ENCODE results near the gene CCDC82.

- TF ChIP-seq RCOR1 (IDR thresholded peaks at IDR 0.05; ENCODE audit: insufficient replicate concordance, low read length) (no peak), CTCF (conservative IDR thresholded peaks at IDR 0.05; ENCODE audit: low read depth, low read length) (no peak), FOS (IDR thresholded peaks at IDR 0.05; ENCODE audit: low read depth, low read length) (no peak), SMC3 (IDR thresholded peaks at IDR 0.05; ENCODE audit: low read depth, low read length) (no peak), MAFK (IDR thresholded peaks at IDR 0.05; ENCODE audit: low read depth, low read length) (no peak), CEBPB (IDR thresholded peaks at IDR 0.05; ENCODE audit: low read depth, low read length) (no peak)
These were observed 60.3 kb downstream of the CCDC82 start for GRCh38 chr11:96329419-96329818.

Measured in IMR-90 (cell line).